Measurements from ENCODE around the gene TRIB2.

DNA sequence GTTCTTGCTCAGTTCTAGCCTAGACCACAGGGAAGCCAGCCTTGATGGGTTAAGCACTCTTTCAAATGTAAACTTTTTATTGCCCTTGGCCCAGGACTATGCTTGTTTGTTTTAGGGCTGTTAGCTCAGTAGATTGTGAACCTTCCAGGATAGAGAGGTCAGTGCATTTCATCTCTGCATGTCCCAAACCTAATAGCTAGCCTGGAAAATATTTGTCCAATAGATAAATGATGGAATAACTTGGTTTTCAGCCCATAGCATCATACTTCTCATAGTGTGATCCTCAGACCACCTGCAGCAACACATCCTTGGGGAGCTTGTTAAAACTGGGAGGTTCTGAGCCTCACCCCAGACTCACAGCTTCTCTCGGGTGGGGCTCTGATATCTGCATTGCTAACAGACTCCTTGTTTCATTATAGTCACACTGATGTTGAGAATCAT, 59.8 kb downstream of the TRIB2 start:
- TF ChIP-seq, protein P1, sequence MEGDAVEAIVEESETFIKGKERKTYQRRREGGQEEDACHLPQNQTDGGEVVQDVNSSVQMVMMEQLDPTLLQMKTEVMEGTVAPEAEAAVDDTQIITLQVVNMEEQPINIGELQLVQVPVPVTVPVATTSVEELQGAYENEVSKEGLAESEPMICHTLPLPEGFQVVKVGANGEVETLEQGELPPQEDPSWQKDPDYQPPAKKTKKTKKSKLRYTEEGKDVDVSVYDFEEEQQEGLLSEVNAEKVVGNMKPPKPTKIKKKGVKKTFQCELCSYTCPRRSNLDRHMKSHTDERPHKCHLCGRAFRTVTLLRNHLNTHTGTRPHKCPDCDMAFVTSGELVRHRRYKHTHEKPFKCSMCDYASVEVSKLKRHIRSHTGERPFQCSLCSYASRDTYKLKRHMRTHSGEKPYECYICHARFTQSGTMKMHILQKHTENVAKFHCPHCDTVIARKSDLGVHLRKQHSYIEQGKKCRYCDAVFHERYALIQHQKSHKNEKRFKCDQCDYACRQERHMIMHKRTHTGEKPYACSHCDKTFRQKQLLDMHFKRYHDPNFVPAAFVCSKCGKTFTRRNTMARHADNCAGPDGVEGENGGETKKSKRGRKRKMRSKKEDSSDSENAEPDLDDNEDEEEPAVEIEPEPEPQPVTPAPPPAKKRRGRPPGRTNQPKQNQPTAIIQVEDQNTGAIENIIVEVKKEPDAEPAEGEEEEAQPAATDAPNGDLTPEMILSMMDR (IDR thresholded peaks at IDR 0.05), result no peak
- no peak for TF ChIP-seq POLR2A (IDR thresholded peaks at IDR 0.05)

Measured in upper lobe of left lung (tissue), 4 donors.